ENCODE results near the gene SCARF1.
"Not testable (repeated sequence)": the region's sequence is repeated elsewhere in the genome, so short reads cannot be mapped to it uniquely, and the experiment has no call there.

The SCARF1 gene

DNA sequence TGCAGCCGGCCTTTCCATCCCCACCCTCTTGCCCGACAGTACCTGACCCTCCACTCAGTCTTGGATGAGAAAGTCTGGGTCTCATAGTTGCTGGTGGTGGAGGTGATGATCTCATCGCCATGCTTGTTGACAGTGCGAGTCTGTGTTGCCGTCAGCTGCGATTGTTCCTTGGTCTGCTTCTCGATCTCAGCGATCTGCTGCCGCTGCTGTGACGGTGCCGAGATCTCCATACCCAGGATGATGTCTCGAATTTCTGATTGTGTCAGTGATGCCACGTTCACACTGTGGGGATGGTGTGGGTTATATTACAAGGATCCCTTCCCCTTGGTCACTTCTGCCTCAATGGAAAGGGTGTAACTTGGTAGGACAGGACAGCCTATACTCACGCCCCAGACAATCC, 8.2 kb upstream of the SCARF1 start:
- H3K27ac Mint-ChIP-seq, result no peak overlapping the region
- H3K4me3 Mint-ChIP-seq, result no peak overlapping the region
- DNase-seq (ENCODE audit: low spot score in 2 of 2) (no peak), ATAC-seq (ENCODE audit: low read depth) (no peak)
- peaks cover 39% of the 10 kb centered on the region for H3K36me3 Mint-ChIP-seq
- peaks cover 3% of the 10 kb centered on the region for H3K4me1 Mint-ChIP-seq
- H3K27me3 Mint-ChIP-seq, result no peaks in the 10 kb centered on the region
- no peaks in the 10 kb centered on the region for H3K9me3 Mint-ChIP-seq

DNA sequence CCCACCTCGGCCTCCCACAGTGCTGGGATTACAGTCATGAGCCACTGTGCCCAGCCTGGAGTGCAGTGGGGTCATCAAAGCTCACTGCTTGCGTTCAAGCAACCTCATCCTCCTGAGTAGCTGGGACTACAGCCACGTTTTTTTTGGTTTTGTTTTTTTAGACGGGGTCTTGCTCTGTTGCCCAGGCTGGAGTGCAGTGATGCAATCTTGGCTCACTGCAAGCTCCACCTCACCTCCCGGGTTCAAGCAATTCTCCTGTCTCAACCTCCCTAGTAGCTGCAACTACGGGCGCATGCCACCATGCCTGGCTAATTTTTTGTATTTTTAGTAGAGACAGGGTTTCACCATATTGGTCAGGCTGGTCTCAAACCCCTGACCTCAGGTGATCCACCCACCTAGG, 7.3 kb upstream of the SCARF1 start:
- DNase-seq (ENCODE audit: low spot score in 2 of 2); H3K27me3 Mint-ChIP-seq; ATAC-seq (ENCODE audit: low read depth); H3K4me3 Mint-ChIP-seq; H3K27ac Mint-ChIP-seq; H3K4me1 Mint-ChIP-seq; H3K9me3 Mint-ChIP-seq: not testable (repeated sequence)
- peaks cover 31% of the 10 kb centered on the region for H3K36me3 Mint-ChIP-seq

DNA sequence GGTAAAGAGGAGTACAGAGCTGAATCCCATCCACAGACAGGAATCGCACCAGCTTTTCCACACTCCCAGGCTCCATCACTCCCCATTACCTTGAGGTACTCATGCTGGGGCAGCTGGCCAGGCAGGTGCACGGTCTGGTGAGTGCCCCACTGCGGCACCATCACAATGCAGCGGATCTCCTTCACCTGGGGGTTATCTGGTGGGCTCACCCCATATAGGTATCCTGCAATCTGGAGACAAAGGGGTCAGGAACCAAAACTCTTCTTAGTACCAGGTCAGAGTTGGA, 6.0 kb upstream of the SCARF1 start:
- Mint-ChIP-seq H3K9me3 (no peaks in the 10 kb centered on the region), H3K27ac (no peak overlapping the region), H3K4me3 (no peak overlapping the region), H3K36me3 (peaks cover 23% of the 10 kb centered on the region), H3K4me1 (peaks cover 12% of the 10 kb centered on the region), H3K27me3 (no peaks in the 10 kb centered on the region)
- DNase-seq (ENCODE audit: low spot score in 2 of 2) (no peak), ATAC-seq (ENCODE audit: low read depth) (no peak)

DNA sequence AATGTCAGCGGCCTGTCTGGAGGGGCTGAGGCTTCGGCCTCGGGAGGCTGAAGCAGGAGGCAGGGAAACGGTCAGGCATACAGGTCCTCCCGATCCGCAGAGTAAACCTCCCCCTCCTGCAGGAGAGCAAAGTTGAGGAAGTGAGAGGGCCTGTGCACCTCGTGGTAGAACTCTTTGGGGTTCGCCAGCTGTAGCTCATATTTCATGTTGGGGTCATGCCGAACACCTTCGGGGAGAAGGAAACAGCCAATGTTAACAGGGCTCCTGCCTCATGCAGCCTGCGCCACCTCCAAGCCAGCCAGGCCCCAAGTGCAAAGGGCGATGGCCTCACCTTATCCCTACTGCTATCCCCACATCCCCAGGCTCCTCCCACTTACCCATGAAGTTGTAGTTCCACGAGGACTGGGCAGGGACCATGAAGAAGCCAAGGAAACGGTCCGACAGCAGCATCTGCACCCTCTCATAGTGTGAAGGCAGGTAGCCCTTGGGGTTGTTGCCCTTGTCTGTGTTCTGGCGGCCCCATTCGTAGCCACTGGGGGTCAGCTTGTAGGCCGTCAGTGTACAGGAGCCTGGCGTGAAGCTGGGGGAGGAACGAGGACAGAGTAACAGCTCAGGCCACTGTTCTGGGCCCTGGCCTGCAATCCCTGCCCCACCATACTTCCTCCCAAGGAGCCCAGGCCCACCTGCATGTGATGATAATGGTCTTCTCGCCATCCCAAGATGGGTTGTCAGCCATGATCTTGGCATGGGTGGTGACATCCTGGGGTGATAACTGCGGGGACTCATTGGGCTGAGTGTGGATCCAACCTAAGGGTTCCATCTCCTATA, 5.4 kb upstream of the SCARF1 start:
- DNase-seq (ENCODE audit: low spot score in 2 of 2), result no peak
- H3K4me3 Mint-ChIP-seq, result no peak overlapping the region
- peak overlapping the region; percentile 47 for H3K27ac Mint-ChIP-seq
- no peak for ATAC-seq (ENCODE audit: low read depth)
- no peaks in the 10 kb centered on the region for H3K27me3 Mint-ChIP-seq
- H3K36me3 Mint-ChIP-seq, result peaks cover 19% of the 10 kb centered on the region
- H3K4me1 Mint-ChIP-seq, result peaks cover 13% of the 10 kb centered on the region
- no peaks in the 10 kb centered on the region for H3K9me3 Mint-ChIP-seq

- Mint-ChIP-seq H3K27me3 (no peaks in the 10 kb centered on the region), H3K4me3 (peak within 1 kb of the TSS; percentile 80), H3K4me1 (peaks cover 18% of the 10 kb centered on the region), H3K9me3 (no peaks in the 10 kb centered on the region), H3K36me3 (peaks cover 17% of the 10 kb centered on the region), H3K27ac (peak within 1 kb of the TSS; percentile 47)
- DNase-seq (ENCODE audit: low spot score in 2 of 2) (no peak), ATAC-seq (ENCODE audit: low read depth) (no peak)
Measured at GRCh38 chr17:1649844-1650501, 4.4 kb upstream of the SCARF1 start, which contains the start of gene RILP. Gene RILP (minus strand): TSS chr17:1649866. CDS start chr17:1649804, 62 bp downstream.

DNA sequence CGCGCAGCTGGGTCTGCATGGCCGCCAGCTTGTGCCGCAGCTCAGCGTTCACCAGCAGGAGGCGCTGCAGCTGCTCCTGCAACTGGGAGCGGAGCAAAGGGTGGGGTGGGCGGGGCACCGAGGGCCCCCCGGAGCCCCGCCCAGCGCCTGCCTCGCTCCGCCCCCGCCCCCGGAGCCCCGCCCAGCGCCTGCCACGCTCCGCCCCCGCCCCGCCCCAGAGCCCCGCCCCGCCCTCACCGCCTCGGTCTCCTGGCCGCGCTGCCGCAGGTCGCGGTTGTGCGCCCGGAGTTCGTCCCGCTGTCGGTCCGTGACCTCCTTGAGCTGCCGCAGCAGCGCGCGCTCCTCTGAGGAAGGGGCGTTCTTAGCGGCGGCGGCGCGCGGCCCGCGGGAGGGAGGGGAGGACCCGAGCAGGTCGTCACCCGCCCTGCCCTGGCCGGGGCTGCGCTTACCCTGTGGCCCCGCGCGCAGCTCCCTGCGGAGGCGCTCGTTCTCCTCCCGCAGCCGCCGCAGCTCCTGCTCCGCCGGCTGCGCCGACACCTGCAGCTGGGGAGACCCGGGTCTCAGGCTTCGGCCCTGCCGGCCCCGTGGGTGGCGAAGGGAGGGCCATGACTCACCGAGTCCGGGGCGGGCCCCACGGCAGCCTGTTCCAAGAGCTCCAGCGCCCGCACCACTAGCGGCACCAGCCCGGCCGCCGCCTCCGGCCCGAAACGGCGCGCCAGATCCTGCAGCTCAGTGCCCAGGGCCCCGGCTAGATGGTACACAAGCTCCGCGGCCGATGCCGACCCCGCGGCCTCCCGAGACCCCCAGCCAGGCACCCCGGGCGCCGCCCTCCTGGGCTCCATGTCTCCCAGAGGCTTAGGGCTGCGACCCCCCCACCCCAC, 3.7 kb upstream of the SCARF1 start:
- ATAC-seq (ENCODE audit: low read depth) (peak; percentile 73), DNase-seq (ENCODE audit: low spot score in 2 of 2) (peak; percentile 94)
- Mint-ChIP-seq H3K4me1 (peaks cover 24% of the 10 kb centered on the region), H3K27me3 (no peaks in the 10 kb centered on the region), H3K9me3 (no peaks in the 10 kb centered on the region), H3K4me3 (peak overlapping the region; percentile 80), H3K36me3 (peaks cover 15% of the 10 kb centered on the region), H3K27ac (no peak overlapping the region)

GRCh38 chr17:1648173-1648962, 2.8 kb upstream of the SCARF1 start:
- ATAC-seq (ENCODE audit: low read depth), result peak; percentile 1
- peak overlapping the region; percentile 20 for H3K27ac Mint-ChIP-seq

GRCh38 chr17:1647802-1648171, 2.3 kb upstream of the SCARF1 start:
- peaks cover 5% of the 10 kb centered on the region for H3K36me3 Mint-ChIP-seq
- H3K27me3 Mint-ChIP-seq, result no peaks in the 10 kb centered on the region
- DNase-seq (ENCODE audit: low spot score in 2 of 2) (no peak), ATAC-seq (ENCODE audit: low read depth) (no peak)
- H3K27ac Mint-ChIP-seq, result no peak overlapping the region
- no peaks in the 10 kb centered on the region for H3K9me3 Mint-ChIP-seq
- peak overlapping the region; percentile 80 for H3K4me3 Mint-ChIP-seq
- peaks cover 28% of the 10 kb centered on the region for H3K4me1 Mint-ChIP-seq

More at GRCh38 chr17:1648173-1648962, 2.8 kb upstream of the SCARF1 start:
- peak overlapping the region; percentile 80 for H3K4me3 Mint-ChIP-seq
- DNase-seq (ENCODE audit: low spot score in 2 of 2), result no peak
- peaks cover 28% of the 10 kb centered on the region for H3K4me1 Mint-ChIP-seq
- H3K36me3 Mint-ChIP-seq, result peaks cover 10% of the 10 kb centered on the region
- H3K27me3 Mint-ChIP-seq, result no peaks in the 10 kb centered on the region
- no peaks in the 10 kb centered on the region for H3K9me3 Mint-ChIP-seq

DNA sequence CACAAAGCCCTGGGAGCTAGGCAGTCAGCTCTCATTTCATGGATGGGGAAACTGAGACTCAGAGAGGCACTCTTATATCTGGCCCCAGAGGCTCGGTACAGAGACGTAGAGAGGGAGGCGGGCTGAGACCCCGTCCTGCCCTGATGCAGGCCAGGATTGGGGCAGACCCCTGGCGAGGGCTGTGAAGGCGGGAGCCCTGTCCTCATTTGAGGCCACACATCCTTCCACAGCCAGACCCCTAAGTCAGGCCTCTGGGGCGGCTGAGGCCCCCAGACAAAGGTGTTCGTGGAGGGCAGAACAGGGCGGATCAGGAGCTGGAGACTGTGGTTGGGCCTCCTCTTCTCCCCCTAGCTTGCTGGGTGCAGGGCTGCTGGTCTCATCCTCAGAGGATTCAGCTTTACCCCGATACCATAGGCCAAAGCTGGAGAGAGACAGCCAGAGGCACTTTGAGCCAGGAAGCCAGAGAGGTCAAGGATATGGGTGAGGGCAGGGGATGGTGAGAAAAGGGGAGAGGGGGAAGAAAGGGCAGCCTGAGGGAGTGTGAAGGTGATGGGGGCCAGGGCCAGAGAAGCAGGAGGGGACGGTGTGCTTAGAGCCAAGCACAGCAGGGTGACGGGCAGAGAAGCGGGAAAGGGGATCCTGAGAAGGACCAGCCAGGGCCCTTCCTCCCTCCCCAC, 805 bp upstream of the SCARF1 start:
- Mint-ChIP-seq H3K4me1 (peaks cover 28% of the 10 kb centered on the region), H3K9me3 (no peaks in the 10 kb centered on the region), H3K36me3 (peaks cover 2% of the 10 kb centered on the region), H3K27ac (peak overlapping the region; percentile 69), H3K27me3 (no peaks in the 10 kb centered on the region), H3K4me3 (no peak overlapping the region)
- ATAC-seq (ENCODE audit: low read depth), result no peak
- DNase-seq (ENCODE audit: low spot score in 2 of 2), result no peak

- no peaks in the 10 kb centered on the region for H3K27me3 Mint-ChIP-seq
- DNase-seq (ENCODE audit: low spot score in 2 of 2) (peak in 1 of 2 donors; percentile 53), ATAC-seq (ENCODE audit: low read depth) (peak; percentile 34)
- H3K9me3 Mint-ChIP-seq, result no peaks in the 10 kb centered on the region
- peak overlapping the region; percentile 84 for H3K4me3 Mint-ChIP-seq
- H3K4me1 Mint-ChIP-seq, result peaks cover 25% of the 10 kb centered on the region
- peak overlapping the region; percentile 69 for H3K27ac Mint-ChIP-seq
- no peaks in the 10 kb centered on the region for H3K36me3 Mint-ChIP-seq
Measured at GRCh38 chr17:1644493-1645206, 882 bp downstream of the SCARF1 start.

DNA sequence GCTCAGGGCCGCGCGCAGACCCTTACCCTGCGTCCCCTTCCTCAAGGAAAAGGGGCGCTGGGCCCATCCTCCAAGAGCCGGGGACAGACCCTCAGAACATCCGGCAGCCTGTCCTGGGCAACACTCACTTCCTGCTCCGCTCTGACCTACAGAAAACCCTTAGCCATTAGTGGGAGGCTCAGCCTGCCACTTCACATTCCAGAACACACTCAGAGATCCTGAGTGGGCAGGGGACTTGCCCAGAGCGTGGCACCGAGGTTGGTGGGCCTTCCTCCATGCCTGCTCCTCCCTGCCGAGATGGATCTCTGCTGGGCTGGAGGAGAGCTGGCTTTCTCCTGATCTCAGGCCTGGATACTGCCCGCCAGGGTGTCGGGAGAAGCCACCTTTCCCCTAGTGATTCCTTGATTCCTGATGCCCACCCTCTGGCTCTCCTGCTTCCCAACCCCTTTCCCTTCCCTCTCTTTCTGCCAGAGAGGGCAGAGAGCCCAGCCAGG, 1.5 kb downstream of the SCARF1 start:
- DNase-seq (ENCODE audit: low spot score in 2 of 2) (no peak), ATAC-seq (ENCODE audit: low read depth) (no peak)
- H3K4me3 Mint-ChIP-seq, result peak overlapping the region; percentile 84
- H3K9me3 Mint-ChIP-seq, result no peaks in the 10 kb centered on the region
- H3K27me3 Mint-ChIP-seq, result no peaks in the 10 kb centered on the region
- H3K27ac Mint-ChIP-seq, result peak overlapping the region; percentile 69
- no peaks in the 10 kb centered on the region for H3K36me3 Mint-ChIP-seq
- peaks cover 27% of the 10 kb centered on the region for H3K4me1 Mint-ChIP-seq

GRCh38 chr17:1643293-1643998, 2.1 kb downstream of the SCARF1 start:
- ATAC-seq (ENCODE audit: low read depth) (peak; percentile 51), DNase-seq (ENCODE audit: low spot score in 2 of 2) (peak; percentile 60 to 65)
- Mint-ChIP-seq H3K36me3 (no peaks in the 10 kb centered on the region), H3K9me3 (no peaks in the 10 kb centered on the region), H3K27me3 (no peaks in the 10 kb centered on the region), H3K4me1 (peaks cover 27% of the 10 kb centered on the region), H3K4me3 (no peak overlapping the region), H3K27ac (no peak overlapping the region)
